EL (cell line): Measurements from ENCODE around the gene TRAF3.
A peak's percentile ranks its signal among the peaks of the same experiment; 100 is the strongest.
"Not testable (repeated sequence)": the region's sequence is repeated elsewhere in the genome, so short reads cannot be mapped to it uniquely, and the experiment has no call there.

ENCODE experiments used
- DNase-seq: peaks from one replicate; pipeline ENCODE4 v3.0.0-alpha.2; 2016

The TRAF3 gene

DNA sequence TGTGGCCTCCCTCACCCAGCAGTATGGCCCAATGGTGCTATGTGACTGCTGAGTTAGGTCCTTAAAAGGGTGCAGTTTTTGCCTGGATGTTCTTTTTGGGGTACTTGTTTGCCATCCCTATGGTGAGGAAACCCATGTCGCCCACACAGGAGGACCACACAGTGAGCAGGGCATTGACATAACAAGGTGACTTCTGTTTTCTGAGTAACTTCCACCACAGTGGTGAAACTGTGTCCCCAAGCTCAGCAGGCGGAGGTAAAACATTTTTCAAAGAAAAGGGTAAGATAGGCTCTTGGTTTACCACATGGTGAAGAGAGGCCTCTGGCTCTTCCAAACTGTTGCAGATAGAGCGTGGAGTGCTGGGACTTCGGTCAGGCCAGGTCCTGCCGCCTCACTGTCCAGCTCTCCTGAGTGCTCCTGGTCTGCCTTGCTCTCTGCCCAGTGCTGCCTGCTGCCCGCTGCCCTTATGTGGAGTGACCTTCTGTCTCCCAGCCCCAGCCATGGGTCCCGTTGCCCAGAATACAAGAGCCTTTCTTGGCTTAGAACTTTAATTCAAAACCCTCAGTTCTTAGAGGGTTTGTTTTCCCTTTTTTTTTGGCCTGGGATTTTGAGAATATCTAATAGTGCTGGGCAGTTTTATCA is 54.0 kb downstream of the TRAF3 start:
- DNase-seq, result no peak

DNA sequence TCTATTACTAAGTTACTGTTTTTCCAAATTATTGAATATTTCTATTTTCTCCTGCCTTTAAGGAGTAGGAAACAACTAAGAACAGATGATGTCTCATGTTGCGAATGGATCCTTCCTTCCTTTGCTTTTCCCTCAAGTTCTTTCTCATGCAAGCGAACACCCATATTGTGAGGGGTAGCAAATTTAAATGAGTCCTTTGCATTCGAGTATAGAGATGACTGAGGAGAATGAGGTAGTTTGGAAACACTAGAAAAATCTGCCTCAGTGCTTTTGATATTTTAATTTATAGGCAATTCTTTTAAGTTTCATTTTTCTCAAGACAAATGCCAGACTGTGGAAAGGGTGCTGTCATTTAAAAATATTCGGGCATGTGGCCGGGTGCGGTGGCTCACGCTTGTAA is 56.1 kb downstream of the TRAF3 start:
- no peak for DNase-seq

DNA sequence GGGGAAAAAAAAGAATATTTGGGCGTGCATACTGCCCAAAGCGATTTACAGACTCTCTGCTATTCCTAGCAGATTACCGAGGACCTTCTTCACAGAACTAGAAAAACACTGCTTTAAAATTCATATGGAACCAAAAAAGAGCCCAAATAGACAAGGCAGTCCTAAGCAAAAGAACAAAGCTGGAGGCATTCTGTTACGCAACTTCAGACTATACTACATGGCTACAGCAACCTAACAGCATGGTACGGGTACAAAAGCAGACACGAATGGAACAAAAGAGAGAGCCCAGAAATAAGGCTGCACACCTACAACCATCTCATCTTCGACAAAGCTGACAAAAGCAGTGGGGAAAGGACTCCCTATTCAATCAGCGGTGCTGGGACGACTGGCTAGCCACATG is 56.7 kb downstream of the TRAF3 start:
- no peak for DNase-seq

GRCh38 chr14:102835959-102836358 is 58.7 kb downstream of the TRAF3 start:
- DNase-seq, result no peak

GRCh38 chr14:102837120-102837519 is 59.9 kb downstream of the TRAF3 start:
- DNase-seq, result not testable (repeated sequence)

GRCh38 chr14:102838501-102838900 is 61.3 kb downstream of the TRAF3 start:
- no peak for DNase-seq

- DNase-seq, result no peak
These were observed 62.9 kb downstream of the TRAF3 start for GRCh38 chr14:102840115-102840514.

DNA sequence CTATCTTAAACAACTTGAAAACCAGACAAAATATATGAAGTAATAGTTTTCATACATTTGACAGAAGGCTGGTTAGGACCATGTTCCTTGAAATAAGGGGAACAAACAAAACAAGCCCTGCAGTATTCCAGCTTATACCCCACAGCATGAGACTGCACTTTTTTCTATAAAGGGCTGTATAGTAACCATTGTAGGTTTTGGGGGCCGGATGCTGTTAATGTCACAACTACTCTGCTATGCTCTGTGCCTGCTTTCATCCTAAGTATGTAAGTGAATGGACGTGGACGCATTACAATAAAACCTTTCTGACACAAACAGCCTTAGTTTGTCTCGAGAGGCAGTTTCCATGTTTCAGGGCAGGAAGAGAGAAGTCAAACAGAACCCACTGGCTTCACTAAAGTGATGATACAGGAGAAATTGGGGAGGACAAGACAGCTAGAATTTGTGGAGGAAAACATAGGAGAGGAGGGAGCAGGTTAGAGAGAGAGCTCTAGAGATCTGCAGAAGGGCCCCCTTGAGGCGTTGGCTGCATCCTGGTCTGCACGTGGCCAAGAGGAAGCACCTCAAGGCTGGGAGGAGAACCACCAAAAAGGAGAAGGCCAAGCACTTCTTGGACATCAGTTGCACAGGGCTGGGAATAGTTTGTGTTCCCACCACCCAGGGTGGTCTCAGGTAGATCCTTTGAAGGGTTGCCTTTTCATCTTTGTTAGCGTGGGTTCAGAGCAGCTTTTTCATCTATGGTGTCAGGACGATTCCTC is 63.7 kb downstream of the TRAF3 start:
- DNase-seq, result no peak

DNA sequence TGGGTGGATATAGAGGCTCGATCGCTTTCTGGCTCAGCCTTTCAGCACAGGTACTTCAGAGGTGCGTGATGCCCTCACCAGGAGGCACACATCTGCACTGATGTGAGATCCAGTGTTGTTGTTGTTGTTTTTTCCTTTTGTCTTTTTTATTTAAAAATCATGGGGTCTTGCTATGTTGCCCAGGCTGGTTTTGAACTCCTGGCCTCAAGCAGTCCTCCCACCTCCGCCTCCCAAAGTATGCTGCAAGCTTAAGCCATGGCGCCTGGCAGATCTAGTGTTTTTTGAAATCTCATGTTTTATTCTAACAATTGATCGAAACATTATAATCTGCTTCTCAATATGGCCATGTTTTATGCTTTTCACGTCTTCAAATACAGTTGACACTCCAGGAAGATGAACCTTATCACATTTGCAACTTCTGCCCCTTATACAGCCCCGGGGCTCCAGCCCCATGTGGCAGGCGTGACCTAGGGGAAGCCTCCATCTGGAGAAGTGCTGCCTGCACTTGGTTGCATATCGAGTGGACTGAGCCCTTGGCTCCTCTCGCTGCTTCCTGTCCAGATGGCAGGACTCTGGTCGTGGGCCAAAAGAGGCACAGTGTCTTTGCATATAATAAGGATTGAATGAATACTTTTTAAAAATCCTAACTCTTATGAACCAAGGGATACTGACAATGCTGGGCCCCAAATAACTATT is 71.7 kb downstream of the TRAF3 start:
- DNase-seq, result peak; percentile 62

- DNase-seq, result no peak
These were observed 72.5 kb downstream of the TRAF3 start for GRCh38 chr14:102849526-102850379.

DNA sequence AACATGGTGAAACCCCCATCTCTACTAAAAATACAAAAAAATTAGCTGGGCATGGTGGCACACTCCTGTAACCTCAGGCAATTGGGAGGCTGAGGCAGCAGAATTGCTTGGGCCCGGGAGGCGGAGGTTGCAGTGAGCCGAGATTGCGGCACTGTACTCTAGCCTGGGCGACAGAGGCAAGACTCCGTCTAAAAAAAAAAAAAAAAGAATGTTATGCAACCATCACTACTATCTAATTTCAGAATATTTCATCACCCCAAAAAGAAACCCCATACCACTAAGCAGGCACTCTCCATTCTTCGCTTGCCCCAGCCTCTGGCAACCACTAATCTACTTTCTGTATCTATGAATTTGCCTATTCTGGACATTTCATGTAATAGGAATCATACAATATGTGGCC is 76.4 kb downstream of the TRAF3 start:
- no peak for DNase-seq

- DNase-seq, result no peak
These were observed 76.9 kb downstream of the TRAF3 start for GRCh38 chr14:102854091-102854703.

- no peak for DNase-seq
These were observed 78.9 kb downstream of the TRAF3 start for GRCh38 chr14:102856179-102856578.

DNA sequence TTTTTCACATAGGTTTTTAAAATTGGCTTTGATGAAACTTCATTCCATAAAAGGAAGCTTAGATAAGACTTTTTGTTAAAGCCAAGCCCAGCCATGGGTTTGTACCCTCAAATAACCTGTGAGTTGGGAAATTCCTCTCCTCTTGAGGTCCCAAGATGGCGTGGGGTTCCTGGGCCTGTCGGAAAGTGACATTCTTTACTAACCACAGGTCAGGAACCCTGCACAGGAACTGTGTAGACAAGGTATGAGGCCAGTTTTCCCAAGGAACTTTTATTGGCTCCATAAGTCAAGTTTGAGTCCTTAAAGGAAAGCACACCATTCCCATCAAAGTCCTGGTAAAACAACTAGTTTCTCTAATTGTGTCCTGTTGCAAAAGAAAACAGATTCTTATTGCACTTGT is 80.2 kb downstream of the TRAF3 start:
- no peak for DNase-seq

GRCh38 chr14:102859911-102860310 is 82.7 kb downstream of the TRAF3 start:
- no peak for DNase-seq

GRCh38 chr14:102862154-102862773 is 85.0 kb downstream of the TRAF3 start:
- DNase-seq, result no peak

- no peak for DNase-seq
These were observed 86.1 kb downstream of the TRAF3 start for GRCh38 chr14:102863381-102863780.

DNA sequence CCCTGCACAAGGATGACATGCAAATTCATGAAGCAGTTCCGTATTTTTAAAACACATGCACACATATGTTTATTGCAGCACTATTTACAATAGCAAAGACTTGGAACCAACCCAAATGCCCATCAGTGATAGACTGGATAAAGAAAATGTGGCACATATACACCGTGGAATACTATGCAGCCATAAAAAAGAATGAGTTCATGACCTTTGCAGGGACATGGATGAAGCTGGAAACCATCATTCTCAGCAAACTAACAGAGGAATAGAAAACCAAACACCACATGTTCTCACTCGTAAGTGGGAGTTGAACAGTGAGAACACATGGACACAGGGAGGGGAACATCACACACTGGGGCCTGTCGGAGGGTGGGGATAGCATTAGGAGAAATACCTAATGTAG is 88.7 kb downstream of the TRAF3 start:
- DNase-seq, result not testable (repeated sequence)

DNA sequence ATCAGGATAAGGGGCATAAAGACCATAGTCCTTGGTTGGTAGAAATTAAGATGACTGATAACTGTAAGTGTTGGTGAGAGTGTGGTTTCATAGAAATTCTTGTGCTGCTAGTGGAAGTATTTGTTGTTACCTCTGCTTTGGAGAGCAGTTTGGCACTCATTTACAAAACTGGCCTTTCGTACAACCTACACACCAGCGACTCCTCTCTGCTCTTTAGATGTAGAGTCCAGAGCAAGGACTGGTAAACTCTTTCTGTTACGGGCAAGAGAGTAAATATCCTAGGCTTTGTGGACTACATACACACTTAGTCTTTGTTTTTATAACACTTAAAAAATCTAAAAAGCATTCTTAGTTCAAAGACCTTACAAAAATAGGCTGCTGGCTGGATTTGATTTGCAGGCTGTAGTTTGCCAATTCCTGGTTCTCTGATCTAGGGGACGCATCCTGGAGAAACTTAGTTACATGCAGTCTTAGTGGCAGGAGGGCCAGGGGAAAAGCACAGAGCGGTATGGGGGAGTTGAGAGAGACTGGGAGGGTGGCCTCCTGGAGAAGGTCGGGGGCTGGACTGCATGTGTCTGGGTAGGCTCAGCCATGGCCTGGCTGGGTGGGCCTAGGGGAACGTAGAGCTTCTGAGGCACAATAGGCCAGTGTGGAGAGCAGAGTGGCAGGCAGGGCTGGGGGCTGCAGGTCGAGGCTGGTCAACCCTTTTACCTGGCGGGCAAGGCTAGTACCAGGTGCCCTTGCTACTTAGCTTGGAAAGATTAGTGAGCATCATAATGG is 89.9 kb downstream of the TRAF3 start:
- DNase-seq, result no peak

DNA sequence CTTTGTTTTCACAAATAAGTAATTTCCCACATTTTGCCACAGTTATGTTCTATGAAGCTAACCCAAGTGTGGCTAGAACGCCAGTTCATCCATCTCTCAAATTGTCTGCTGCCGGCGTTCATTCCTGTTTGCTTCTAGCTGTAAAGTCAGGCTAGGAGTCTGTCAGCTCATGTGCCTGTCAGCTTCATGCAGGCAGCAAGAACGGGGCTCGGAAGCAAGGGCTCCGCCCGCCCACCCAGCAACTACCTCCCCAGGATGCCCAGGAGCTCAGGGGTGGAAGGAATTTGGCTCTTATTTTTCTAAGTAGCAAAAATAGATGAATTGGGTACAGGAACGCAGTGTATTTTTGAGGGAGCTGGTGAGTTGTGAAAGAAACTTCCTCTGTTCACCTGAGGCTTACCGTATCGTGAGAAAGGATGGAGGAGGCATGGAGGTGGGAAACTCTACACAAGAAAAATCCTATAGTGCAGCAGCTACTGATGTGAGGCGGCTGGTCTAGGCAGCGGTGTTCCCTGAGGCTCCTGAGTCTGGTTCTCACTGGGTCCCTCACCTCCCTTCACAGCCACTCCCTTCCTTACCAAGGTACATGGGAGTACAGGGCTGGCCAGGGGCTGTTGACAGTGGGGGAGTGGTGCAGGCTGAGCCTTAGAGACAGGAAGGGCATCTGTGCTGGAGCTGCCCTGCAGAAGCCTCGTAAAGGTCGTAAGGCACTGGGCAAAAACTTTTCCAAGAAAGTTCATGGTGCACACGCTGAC is 90.8 kb downstream of the TRAF3 start:
- no peak for DNase-seq
